ENCODE data around the gene APCDD1.

APCDD1 gene

GRCh38 chr18:10432781-10433180, 21.7 kb upstream of the APCDD1 start:
- no peak for DNase-seq

GRCh38 chr18:10436160-10436559, 18.3 kb upstream of the APCDD1 start:
- no peak for DNase-seq

DNA sequence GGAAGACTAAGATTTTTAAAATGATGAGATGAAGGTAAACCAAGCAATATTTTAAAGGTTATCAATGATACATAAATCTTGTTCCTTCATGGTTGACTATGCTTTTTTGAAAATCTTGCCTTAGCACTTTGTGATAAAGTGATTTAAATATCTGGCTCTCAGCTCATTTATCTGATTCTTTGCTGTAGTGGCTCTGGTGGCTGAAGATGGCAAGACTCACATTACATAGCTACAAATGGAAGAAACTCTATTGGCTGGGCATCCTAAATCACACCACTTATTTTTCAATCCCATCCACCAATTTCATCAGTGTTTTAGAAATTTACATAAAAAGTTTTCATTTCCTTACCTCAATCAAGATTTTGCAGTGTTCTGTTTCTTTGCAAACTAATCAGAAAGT, 16.6 kb upstream of the APCDD1 start:
- no peak for DNase-seq

- no peak for DNase-seq
Observed at GRCh38 chr18:10439898-10440297, 14.5 kb upstream of the APCDD1 start.

DNA sequence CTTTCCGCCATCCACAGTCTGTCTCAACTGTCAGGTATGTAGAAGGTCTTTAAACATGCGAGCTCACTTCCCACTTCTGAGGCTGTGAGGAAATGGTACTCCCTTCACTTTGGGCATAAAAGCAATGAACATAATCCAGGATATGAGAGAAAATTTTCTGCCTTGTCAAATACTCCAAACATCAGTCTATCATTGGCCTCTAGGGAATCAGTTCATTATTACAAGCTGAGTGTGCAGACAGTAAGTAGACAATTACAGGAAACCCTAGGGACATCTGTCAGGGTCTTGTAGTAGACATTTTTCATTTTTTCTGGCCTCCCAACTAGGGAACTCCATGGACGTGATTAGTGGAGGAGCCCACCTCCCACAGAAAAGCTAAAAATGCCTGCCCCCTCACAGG, 13.6 kb upstream of the APCDD1 start:
- DNase-seq, result no peak

GRCh38 chr18:10441472-10441871, 13.0 kb upstream of the APCDD1 start:
- DNase-seq, result no peak

GRCh38 chr18:10442551-10442971, 11.9 kb upstream of the APCDD1 start:
- no peak for DNase-seq

DNA sequence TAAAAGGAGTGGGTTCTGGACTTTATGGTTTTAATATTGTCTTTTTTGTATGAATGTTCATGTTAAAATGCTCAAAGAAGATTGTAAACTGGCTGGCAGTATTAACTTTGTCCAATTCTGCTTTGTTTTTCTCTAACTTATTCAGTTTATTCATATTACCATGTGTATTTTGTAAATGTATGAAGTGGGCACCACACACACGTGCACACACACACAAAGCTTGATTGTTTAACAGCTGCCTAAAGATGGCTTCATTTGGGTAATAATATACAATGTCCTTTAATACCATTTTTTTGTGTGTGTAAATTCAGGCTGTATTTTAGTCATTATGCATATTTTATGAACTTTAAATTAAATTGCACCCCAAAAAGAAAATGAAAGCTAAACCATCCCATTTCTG, 11.4 kb upstream of the APCDD1 start:
- no peak for DNase-seq

- DNase-seq, result no peak
Observed at GRCh38 chr18:10444314-10445006, 10.0 kb upstream of the APCDD1 start.

- DNase-seq, result no peak
Observed at GRCh38 chr18:10449396-10449795, 5.0 kb upstream of the APCDD1 start.

DNA sequence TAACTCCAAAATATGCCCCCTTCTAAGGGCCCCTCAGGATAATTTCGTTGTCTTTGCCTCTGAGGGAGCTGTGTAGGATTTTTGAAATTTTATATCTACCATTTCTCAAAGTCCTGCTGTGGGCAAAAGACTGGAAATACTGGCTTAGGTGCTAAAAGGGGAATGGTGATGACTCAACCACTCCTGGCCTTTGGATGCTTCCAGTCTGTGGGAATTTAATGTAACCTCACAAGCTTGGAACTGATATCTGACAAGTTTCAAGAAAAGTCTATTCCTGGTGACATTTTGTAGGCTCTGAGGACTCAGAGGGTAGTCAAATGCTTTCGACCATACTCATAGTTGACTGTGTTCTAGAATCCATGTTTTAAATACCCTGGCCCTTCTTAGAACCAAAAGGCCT, 3.4 kb upstream of the APCDD1 start:
- DNase-seq, result no peak

DNA sequence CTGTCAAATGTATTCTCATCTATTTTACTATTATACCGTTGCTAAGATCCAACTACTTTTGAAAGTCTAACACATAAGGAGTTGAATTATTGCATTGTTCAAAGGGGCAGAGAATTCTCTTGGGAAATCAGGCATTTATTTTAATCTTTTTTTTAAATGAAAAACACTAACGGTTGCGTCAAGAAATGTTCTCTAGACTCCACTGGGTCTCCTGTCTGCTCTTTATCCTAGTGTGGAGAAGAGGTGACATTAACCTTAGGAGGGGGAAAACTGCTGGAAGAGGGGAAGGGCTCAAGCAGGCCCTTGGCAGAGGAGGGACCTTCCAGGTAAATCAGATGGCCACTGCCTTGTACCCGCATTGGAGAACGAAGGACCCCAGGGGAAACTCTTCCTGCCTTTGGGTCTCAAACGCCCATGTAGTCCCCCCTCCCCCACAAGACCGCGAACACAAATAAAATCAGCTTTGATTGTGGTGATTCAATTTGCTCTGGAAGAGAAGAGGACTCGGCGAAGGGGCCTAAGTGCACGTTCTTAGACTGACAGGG, 1.1 kb upstream of the APCDD1 start:
- no peak for DNase-seq

DNA sequence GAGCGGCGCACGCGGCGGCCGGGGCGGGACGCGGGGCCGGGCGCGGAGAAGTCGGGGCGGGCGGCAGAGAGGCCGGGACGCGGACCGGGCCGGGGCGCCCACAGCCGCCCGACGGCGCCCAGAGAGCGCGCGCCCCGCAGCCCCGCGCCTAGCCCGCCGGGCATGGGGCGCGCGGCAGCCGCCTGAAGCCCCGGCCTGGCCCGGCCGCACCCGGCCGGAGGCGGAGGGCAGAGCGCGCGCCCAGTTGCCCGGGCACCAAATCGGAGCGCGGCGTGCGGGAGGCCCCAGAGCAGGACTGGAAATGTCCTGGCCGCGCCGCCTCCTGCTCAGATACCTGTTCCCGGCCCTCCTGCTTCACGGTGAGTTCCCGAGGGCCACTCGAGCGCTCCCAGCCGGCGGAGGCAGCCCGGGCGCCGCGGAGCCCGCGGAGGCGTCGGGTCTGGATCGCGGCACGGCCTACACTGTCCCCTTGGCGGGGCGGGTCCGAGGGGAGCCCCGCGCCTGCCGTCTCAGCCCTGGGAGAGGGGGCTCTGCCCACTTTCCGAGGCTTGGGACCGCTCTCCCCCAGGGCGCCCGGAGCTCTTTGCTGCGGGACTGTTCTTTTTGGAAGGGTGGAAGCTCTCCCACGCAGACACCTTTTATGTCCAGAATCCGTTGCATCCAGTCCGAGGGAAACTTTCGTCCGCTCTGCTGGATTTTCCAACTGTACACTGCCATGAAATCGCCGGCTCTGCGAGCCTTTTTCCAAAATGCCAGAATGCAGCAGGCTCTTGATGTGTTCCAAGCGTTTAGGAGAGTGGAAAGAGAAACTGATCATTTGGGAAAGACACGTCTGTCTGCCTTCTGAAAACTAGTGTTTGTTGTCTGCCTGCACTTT, 484 bp downstream of the APCDD1 start:
- no peak for DNase-seq

DNA sequence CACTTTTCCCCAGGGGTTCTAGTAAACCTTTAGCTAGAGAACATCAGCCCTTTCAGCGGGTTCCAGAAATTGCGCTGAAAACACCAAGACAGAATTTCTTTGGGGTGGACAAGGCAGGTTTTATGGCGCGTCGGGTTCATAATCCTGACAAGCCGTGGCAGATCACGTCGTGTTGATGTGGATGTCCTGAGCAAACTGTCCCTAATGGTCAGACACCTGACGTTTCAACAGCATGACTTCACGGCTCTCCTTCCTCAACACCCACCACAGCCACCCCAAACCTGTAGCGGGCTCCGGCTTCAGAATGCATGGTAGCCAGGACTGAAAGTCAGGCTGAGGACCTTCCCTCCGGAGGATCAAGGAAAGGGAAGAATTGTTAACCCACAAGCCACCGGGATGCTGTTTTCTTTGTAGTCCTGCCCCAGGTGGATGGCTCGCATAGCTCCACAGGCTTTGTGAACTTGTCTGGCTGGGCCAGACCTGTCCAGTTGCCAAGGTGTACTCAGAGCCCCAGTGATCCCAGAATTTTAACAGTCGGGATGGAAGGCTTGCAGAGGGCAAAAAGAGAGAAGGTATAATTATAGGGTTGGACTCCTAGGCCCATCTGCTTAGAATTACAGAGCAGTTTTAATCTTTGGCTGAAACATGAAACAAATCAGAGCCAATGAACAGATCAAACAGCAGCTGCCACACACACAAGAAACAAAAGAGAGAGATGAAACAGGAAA, 1.5 kb downstream of the APCDD1 start:
- no peak for DNase-seq

DNA sequence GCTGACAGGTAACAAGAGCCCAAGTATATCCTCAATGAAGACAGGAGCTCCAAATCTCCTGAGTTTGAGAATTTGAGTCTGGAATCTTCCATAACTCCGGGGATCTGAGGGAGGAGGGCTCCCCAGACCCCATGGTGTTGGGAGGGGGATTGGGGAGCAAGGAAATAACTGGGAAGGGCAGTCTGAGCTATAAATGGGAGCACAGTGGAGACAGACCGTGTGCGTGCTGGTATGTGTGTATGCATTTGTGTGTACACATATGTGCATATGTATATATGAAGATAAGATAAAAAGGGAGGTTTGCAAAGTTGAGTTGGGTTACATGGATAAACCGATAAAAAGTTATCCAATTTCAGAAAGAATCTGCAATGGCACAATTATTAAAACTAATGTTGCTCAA, 2.3 kb downstream of the APCDD1 start:
- DNase-seq, result no peak

- no peak for DNase-seq
Observed at GRCh38 chr18:10457128-10457527, 2.7 kb downstream of the APCDD1 start.

DNA sequence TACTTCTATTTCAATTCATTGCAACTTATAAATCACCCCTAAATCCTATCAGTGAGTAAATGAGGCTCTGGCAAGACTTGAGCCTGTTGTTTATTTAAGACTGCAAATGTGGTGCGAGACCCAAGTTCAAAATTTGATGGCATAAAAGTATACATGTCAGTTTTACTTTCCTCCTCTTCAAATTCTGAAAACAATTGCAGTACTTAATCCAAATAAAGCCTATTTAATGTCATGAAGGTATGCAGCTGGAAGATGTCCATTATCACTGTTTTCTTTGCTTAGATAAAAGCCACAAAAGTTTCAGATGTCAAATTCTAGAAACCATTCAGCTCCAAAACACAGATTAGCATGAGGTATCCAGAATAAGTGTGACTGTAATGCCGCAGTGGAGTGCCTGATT, 3.3 kb downstream of the APCDD1 start:
- DNase-seq, result no peak

DNA sequence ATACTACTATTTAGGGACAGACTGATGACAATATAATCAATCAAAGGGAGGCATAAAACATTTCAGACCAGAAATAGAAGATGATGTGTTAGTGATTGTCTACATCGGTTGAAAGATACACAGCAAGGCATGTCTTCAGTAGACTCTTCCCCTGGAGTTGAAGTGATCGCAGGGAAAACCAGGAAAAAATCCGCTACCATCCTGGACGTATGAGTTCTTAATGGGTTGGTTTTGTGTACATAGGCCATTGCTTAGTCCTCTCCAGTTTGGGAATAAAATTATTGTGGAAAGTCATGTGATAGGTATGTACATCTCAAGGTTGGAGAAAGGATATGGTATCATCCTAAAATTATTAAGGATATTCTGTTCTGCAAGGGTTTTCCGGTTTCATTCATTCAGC, 4.3 kb downstream of the APCDD1 start:
- no peak for DNase-seq

DNA sequence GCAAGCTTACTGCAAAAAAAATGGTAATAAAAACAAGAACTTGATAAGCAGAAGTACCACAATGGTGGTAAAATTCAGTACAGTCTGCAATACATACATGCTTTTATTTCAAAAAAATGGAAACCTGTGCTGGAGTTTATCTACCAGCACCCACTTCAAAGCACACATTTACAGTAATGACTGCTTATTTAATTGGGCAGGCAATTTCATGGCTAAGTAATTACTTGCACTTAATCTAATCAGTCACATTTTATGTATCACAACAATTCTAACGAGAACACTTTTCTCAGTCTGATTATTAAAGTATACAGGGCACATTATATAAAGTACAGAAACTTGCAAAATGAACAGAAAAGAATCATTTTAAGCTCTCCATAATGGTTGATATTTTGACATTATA, 5.2 kb downstream of the APCDD1 start:
- no peak for DNase-seq

GRCh38 chr18:10460414-10461018, 6.1 kb downstream of the APCDD1 start:
- DNase-seq, result no peak

GRCh38 chr18:10461989-10462388, 7.6 kb downstream of the APCDD1 start:
- no peak for DNase-seq

GRCh38 chr18:10462597-10462996, 8.2 kb downstream of the APCDD1 start:
- DNase-seq, result no peak

DNA sequence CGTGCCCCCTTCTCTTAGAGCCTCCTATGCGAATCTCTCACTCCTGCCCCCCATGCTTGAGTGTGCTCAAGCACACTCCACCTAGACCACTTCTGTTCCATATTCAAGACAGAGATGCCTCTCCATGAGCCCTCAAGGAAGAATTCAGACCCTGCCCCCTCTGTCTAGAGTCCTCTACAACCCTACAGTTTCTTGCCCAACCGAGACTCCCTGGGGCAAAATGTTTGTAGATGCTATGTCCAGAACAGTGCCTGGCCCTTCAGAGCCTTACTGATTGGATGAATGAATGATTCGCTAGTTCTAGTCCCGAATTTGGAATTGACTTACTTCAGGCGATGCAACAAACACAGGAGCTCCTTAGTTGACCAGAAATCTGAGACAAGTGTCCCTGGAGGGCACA, 8.7 kb downstream of the APCDD1 start:
- DNase-seq, result no peak

Measured in NCI-H226 (cell line).